Liver (tissue), 3 donors: ENCODE data around the gene TXNRD2.

Experiments used
- TF ChIP-seq, protein P1 (sequence below): fragments of 150-350 bp; IDR thresholded peaks from 2 replicates; pipeline ENCODE4 v1.5.1; 2017; ENCODE audit warnings: improper control_type of control experiment, low read depth, low read length; ENCODE audit not compliant: missing input control
- TF ChIP-seq, protein P2 (sequence below): IDR thresholded peaks from 2 replicates; pipeline ENCODE4 v1.6.1; 2016; ENCODE audit warnings: antibody characterized with exemption
- donor health status: healthy.
- donor health status: healthy.

DNA sequence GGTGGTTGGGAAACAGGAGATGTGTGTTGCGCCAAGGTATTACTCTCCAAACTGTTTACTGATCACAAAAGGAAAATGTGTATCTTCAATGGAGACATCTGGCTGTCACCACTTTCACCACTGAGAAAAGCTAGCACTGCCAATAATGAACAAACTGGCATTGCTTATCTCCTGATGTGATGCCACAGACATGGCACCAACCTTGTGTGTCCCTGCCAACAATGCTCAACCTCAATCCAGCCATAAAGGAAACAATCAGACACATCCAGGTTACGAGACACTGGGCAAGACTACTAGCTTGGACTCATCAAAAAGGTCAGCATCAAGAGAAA is 115.0 kb downstream of the TXNRD2 start:
- TF ChIP-seq, protein P1, sequence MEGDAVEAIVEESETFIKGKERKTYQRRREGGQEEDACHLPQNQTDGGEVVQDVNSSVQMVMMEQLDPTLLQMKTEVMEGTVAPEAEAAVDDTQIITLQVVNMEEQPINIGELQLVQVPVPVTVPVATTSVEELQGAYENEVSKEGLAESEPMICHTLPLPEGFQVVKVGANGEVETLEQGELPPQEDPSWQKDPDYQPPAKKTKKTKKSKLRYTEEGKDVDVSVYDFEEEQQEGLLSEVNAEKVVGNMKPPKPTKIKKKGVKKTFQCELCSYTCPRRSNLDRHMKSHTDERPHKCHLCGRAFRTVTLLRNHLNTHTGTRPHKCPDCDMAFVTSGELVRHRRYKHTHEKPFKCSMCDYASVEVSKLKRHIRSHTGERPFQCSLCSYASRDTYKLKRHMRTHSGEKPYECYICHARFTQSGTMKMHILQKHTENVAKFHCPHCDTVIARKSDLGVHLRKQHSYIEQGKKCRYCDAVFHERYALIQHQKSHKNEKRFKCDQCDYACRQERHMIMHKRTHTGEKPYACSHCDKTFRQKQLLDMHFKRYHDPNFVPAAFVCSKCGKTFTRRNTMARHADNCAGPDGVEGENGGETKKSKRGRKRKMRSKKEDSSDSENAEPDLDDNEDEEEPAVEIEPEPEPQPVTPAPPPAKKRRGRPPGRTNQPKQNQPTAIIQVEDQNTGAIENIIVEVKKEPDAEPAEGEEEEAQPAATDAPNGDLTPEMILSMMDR: no peak
- TF ChIP-seq, protein P2, sequence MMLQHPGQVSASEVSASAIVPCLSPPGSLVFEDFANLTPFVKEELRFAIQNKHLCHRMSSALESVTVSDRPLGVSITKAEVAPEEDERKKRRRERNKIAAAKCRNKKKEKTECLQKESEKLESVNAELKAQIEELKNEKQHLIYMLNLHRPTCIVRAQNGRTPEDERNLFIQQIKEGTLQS: no peak
